Measurements from ENCODE around the gene ACSM4.
"Not testable (repeated sequence)": the region's sequence is repeated elsewhere in the genome, so short reads cannot be mapped to it uniquely, and the experiment has no call there.

The ACSM4 gene

DNA sequence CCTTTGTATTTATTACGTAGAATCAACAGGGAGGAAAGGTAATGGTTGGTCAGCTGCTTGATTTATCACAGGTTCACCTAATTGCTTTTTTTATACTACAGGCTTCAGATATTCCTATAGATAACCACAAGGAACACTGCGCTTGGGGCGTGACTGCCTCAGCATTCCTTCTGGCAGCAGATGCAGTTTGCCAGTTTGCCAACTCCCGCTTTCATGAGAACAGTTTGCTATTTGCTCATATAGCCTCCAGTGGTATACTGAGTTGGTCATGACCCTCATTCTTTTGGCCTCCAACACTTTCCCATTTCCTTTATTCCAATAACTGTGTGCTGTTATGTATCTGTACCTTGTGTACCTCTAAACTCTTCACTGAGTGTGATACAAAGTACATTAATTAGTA lies 38.6 kb upstream of the ACSM4 start:
- no peak for DNase-seq

DNA sequence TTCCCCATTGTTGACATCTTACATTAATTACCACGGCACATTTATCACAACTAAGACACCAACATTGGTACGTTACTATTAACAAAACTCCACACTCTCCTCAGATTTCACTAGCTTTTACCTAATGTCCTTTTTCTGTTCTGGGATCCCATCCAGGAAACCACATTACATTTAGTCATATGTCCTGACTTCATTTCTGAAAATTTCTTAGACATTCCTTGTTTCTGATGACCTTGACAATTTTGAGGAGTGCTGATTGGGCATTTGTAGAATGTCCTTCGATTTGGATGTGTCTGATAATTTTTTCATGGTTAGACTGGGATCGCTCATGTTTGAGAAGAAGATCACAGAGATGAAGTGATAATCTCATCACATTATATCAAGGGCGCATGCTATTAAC lies 34.6 kb upstream of the ACSM4 start:
- Histone ChIP-seq H3K4me3 (ENCODE audit: low read length) (no peak overlapping the region), H3K79me2 (ENCODE audit: low read length) (no peaks in the 10 kb centered on the region), H3K4me2 (ENCODE audit: low read depth, low read length) (no peak overlapping the region), H3K36me3 (replicated peaks; ENCODE audit: insufficient read depth, low read length) (no peaks in the 10 kb centered on the region), H3F3A (ENCODE audit: insufficient read depth, low read length) (no peaks in the 10 kb centered on the region), H3K4me1 (ENCODE audit: low read length) (no peaks in the 10 kb centered on the region), H3K9me3 (replicated peaks; ENCODE audit: insufficient read depth, low read length) (no peaks in the 10 kb centered on the region), H2AFZ (ENCODE audit: low read length) (no peak overlapping the region), H3K9ac (ENCODE audit: low read length) (no peak overlapping the region), H3K27me3 (replicated peaks; ENCODE audit: insufficient read depth, low read length) (no peaks in the 10 kb centered on the region), H4K20me1 (ENCODE audit: insufficient read depth, low read length) (no peaks in the 10 kb centered on the region), H3K27ac (ENCODE audit: low read length) (no peak overlapping the region), H3K9me2 (replicated peaks; ENCODE audit: insufficient read depth, low read length) (no peaks in the 10 kb centered on the region)
- no peak for DNase-seq
- TF ChIP-seq EZH2phosphoT487 (IDR thresholded peaks at IDR 0.05; ENCODE audit: low read length) (no peak), EZH2 (optimal IDR thresholded peaks at IDR 0.05; ENCODE audit: low read depth, low read length) (no peak)
- TF ChIP-seq, protein P1, sequence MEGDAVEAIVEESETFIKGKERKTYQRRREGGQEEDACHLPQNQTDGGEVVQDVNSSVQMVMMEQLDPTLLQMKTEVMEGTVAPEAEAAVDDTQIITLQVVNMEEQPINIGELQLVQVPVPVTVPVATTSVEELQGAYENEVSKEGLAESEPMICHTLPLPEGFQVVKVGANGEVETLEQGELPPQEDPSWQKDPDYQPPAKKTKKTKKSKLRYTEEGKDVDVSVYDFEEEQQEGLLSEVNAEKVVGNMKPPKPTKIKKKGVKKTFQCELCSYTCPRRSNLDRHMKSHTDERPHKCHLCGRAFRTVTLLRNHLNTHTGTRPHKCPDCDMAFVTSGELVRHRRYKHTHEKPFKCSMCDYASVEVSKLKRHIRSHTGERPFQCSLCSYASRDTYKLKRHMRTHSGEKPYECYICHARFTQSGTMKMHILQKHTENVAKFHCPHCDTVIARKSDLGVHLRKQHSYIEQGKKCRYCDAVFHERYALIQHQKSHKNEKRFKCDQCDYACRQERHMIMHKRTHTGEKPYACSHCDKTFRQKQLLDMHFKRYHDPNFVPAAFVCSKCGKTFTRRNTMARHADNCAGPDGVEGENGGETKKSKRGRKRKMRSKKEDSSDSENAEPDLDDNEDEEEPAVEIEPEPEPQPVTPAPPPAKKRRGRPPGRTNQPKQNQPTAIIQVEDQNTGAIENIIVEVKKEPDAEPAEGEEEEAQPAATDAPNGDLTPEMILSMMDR (IDR thresholded peaks at IDR 0.05; ENCODE audit: low read length): no peak

More for the DNA sequence above, 38.6 kb upstream of the ACSM4 start:
- TF ChIP-seq EZH2phosphoT487 (IDR thresholded peaks at IDR 0.05; ENCODE audit: low read length): no peak
- TF ChIP-seq, protein P1 (IDR thresholded peaks at IDR 0.05; ENCODE audit: low read length): no peak
- TF ChIP-seq EZH2 (optimal IDR thresholded peaks at IDR 0.05; ENCODE audit: low read depth, low read length): no peak
- Histone ChIP-seq H3K9me2 (replicated peaks; ENCODE audit: insufficient read depth, low read length) (no peaks in the 10 kb centered on the region), H3K79me2 (ENCODE audit: low read length) (no peaks in the 10 kb centered on the region), H3K9me3 (replicated peaks; ENCODE audit: insufficient read depth, low read length) (no peaks in the 10 kb centered on the region), H3K27ac (ENCODE audit: low read length) (no peak overlapping the region), H3K4me2 (ENCODE audit: low read depth, low read length) (no peak overlapping the region), H2AFZ (ENCODE audit: low read length) (no peak overlapping the region), H3F3A (ENCODE audit: insufficient read depth, low read length) (no peaks in the 10 kb centered on the region), H3K9ac (ENCODE audit: low read length) (no peak overlapping the region), H3K4me1 (ENCODE audit: low read length) (no peaks in the 10 kb centered on the region), H3K36me3 (replicated peaks; ENCODE audit: insufficient read depth, low read length) (no peaks in the 10 kb centered on the region), H3K27me3 (replicated peaks; ENCODE audit: insufficient read depth, low read length) (no peaks in the 10 kb centered on the region), H3K4me3 (ENCODE audit: low read length) (no peak overlapping the region), H4K20me1 (ENCODE audit: insufficient read depth, low read length) (no peaks in the 10 kb centered on the region)

DNA sequence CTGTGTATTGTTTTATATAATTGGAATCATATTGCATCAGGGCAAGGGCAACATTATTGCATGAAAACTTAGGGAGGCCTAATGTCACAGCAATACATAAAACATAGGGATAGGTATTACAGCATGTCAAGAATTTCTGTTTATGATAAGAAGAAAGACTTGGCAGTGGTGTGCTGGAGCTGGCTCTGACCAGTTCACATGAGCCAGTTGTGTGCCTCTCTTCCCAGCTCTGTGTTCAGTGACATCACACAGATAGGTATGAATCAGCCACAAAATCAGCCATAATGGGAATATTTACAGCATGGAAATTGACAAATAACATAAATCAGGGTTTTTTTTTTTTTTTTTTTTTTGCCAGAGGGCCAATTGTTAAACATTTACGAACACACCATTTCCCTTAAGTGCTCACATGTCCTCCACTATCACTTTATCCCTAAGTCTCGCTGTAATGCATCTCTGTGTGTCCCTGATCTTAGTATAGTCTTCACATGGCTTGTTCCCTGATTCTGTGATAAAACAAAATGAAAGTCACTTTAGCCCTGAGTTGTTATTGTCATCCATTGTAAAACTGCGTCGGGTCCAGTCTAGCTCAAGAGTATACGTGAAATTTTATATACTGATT lies 31.9 kb upstream of the ACSM4 start:
- no peak overlapping the region for H3K27ac ChIP-seq (ENCODE audit: low read length)
- H3K4me2 ChIP-seq (ENCODE audit: low read depth, low read length): no peak overlapping the region
- H3K79me2 ChIP-seq (ENCODE audit: low read length): no peaks in the 10 kb centered on the region
- TF ChIP-seq EZH2 (optimal IDR thresholded peaks at IDR 0.05; ENCODE audit: low read depth, low read length) (no peak), EZH2phosphoT487 (IDR thresholded peaks at IDR 0.05; ENCODE audit: low read length) (no peak)
- TF ChIP-seq, protein P1 (IDR thresholded peaks at IDR 0.05; ENCODE audit: low read length): no peak
- H3K4me1 ChIP-seq (ENCODE audit: low read length): no peaks in the 10 kb centered on the region
- no peak for DNase-seq
- H3K9ac ChIP-seq (ENCODE audit: low read length): no peak overlapping the region
- no peaks in the 10 kb centered on the region for H3K9me2 ChIP-seq (replicated peaks; ENCODE audit: insufficient read depth, low read length)
- H3K4me3 ChIP-seq (ENCODE audit: low read length): no peak overlapping the region
- no peaks in the 10 kb centered on the region for H3K36me3 ChIP-seq (replicated peaks; ENCODE audit: insufficient read depth, low read length)
- no peaks in the 10 kb centered on the region for H3F3A ChIP-seq (ENCODE audit: insufficient read depth, low read length)
- no peaks in the 10 kb centered on the region for H4K20me1 ChIP-seq (ENCODE audit: insufficient read depth, low read length)
- H3K27me3 ChIP-seq (replicated peaks; ENCODE audit: insufficient read depth, low read length): no peaks in the 10 kb centered on the region
- no peaks in the 10 kb centered on the region for H3K9me3 ChIP-seq (replicated peaks; ENCODE audit: insufficient read depth, low read length)
- no peak overlapping the region for H2AFZ ChIP-seq (ENCODE audit: low read length)

DNA sequence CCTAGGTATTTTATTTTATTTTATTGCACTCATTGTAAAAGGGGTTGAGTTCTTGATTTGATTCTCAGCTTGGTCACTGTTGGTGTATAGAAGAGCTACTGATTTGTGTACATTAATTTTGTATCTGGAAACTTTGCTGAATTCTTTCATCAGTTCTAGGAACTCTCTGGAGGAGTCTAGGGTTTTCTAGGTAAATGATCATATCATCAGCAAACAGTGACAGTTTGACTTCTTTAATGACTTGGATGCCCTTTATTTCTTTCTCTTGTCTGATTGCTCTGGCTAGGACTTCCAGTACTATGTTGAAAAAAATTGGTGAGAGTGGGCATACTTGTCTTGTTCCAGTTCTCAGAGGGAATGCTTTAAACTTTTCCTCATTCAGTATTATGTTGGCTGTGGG lies 28.4 kb upstream of the ACSM4 start:
- H4K20me1 ChIP-seq (ENCODE audit: insufficient read depth, low read length); H3F3A ChIP-seq (ENCODE audit: insufficient read depth, low read length); H3K27ac ChIP-seq (ENCODE audit: low read length); H3K9ac ChIP-seq (ENCODE audit: low read length); H3K4me2 ChIP-seq (ENCODE audit: low read depth, low read length); H3K36me3 ChIP-seq (replicated peaks; ENCODE audit: insufficient read depth, low read length); H3K79me2 ChIP-seq (ENCODE audit: low read length); DNase-seq; H3K9me3 ChIP-seq (replicated peaks; ENCODE audit: insufficient read depth, low read length); H3K27me3 ChIP-seq (replicated peaks; ENCODE audit: insufficient read depth, low read length); H3K4me1 ChIP-seq (ENCODE audit: low read length); H3K9me2 ChIP-seq (replicated peaks; ENCODE audit: insufficient read depth, low read length); H2AFZ ChIP-seq (ENCODE audit: low read length); H3K4me3 ChIP-seq (ENCODE audit: low read length): not testable (repeated sequence)
